Measurements from ENCODE around the gene TEX101.
"Not testable (repeated sequence)": the region's sequence is repeated elsewhere in the genome, so short reads cannot be mapped to it uniquely, and the experiment has no call there.

TEX101 gene, protein sequence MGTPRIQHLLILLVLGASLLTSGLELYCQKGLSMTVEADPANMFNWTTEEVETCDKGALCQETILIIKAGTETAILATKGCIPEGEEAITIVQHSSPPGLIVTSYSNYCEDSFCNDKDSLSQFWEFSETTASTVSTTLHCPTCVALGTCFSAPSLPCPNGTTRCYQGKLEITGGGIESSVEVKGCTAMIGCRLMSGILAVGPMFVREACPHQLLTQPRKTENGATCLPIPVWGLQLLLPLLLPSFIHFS

GRCh38 chr19:43414554-43414953 lies at the start of gene TEX101:
TEX101 (plus strand) TSS chr19:43414890; CDS start chr19:43415920, 1,030 bp downstream.
- ATAC-seq (no peak), DNase-seq (no peak)
- Mint-ChIP-seq H3K4me1 (no peaks in the 10 kb centered on the region), H3K27me3 (no peaks in the 10 kb centered on the region), H3K9me3 (no peaks in the 10 kb centered on the region), H3K27ac (peak within 1 kb of the TSS in 1 of 2 donors; percentile 81), H3K4me3 (no peak within 1 kb of the TSS)

- not testable (repeated sequence) for H3K9me3 Mint-ChIP-seq, H3K4me3 Mint-ChIP-seq, ATAC-seq, H3K27ac Mint-ChIP-seq, H3K4me1 Mint-ChIP-seq, DNase-seq
- peaks cover 21% of the 10 kb centered on the region for H3K27me3 Mint-ChIP-seq
Measured at GRCh38 chr19:43365677-43366076, 49.0 kb upstream of the TEX101 start.

GRCh38 chr19:43367822-43368221 lies 46.9 kb upstream of the TEX101 start:
- ATAC-seq, result no peak
- Mint-ChIP-seq H3K27ac (no peak overlapping the region), H3K27me3 (peaks cover 11% of the 10 kb centered on the region), H3K9me3 (no peaks in the 10 kb centered on the region), H3K4me1 (no peaks in the 10 kb centered on the region), H3K4me3 (no peak overlapping the region)
- DNase-seq, result no peak

DNA sequence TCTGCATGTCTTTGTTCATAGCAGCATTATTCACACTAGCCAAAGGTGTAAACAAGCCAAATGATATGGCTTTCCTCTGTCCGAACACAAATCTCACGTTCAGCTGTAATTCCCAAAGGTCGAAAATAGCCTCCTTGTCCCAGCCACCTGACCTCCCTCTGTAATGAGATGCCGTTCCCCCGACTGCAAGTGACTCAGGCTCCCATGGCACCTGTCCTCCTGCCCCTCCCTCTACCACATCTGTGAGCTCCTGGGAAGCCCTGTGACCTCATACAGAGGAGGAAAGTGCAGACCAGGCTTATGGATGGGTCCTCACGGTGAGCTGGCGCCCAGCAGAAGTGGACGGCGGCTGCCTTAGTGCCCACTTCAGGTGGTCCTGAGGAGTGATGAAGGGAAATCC lies 45.8 kb upstream of the TEX101 start:
- not testable (repeated sequence) for H3K9me3 Mint-ChIP-seq, H3K4me3 Mint-ChIP-seq, H3K4me1 Mint-ChIP-seq, DNase-seq, H3K27ac Mint-ChIP-seq, ATAC-seq, H3K27me3 Mint-ChIP-seq

DNA sequence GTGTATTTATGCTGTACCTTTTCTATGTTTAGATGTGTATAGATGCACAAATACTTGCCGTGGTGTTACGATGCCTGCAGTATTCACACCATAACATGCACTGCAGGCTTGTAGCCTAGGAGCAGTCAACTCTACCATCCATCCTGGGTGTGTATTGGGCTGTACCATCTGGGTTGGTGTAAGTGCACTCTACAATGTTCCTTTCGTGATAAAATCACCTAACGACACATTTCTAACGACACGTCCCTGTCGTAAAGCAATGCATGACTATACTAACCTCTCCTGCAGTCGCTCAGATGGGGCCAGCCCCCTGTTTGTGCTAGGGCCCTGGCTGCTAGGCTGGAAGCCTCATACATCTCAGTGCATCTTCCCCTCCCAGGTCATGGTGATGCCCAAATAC lies 42.8 kb upstream of the TEX101 start:
- no peaks in the 10 kb centered on the region for H3K27me3 Mint-ChIP-seq
- no peak overlapping the region for H3K27ac Mint-ChIP-seq
- DNase-seq, result no peak
- no peaks in the 10 kb centered on the region for H3K9me3 Mint-ChIP-seq
- no peak overlapping the region for H3K4me3 Mint-ChIP-seq
- no peaks in the 10 kb centered on the region for H3K4me1 Mint-ChIP-seq
- ATAC-seq, result no peak

GRCh38 chr19:43372462-43372861 lies 42.2 kb upstream of the TEX101 start:
- ATAC-seq (no peak), DNase-seq (no peak)
- Mint-ChIP-seq H3K4me1 (no peaks in the 10 kb centered on the region), H3K4me3 (no peak overlapping the region), H3K27me3 (no peaks in the 10 kb centered on the region), H3K27ac (no peak overlapping the region), H3K9me3 (no peaks in the 10 kb centered on the region)

DNA sequence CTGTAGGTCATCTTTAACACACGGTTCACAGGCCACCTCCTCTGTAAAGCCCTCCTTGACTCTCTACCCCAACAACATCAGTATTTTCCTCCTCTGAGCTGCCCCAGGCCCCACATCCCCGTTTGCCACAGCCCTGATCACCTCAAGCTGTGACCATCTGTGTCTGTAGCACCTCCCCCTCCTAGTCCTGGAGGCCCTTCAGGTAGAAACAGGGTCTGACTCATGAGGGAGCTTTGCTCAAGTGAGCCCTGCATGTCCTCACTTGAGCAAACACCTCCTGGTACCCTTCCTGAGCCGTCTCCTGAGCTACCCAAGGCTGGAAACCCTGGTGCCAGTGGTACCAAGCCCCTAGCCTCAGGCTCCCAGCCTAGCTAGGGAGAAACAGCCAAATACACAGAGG lies 37.1 kb upstream of the TEX101 start:
- not testable (repeated sequence) for H3K27me3 Mint-ChIP-seq, DNase-seq, H3K9me3 Mint-ChIP-seq, H3K4me1 Mint-ChIP-seq, H3K27ac Mint-ChIP-seq, H3K4me3 Mint-ChIP-seq, ATAC-seq

DNA sequence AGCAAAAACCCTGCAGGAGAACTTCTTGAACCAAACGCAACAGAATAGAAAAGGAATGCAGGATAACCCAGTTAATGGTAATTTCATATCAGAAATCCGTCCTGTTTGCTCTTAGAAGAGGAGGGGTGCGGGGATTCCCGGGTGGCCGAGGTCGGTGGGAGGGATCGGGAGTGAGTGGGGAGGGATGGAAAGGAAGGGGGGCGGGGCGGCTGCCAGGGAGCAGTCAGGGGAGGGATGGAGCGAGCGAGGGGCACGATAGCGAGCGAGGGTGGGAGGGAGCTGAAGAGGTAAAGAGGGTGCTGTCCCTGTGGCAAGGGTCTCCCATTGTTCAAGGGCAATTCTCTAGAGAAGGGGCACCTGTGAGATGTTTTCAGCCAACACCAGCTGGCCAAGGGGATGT lies 34.7 kb upstream of the TEX101 start:
- H3K27me3 Mint-ChIP-seq, result peaks cover 8% of the 10 kb centered on the region
- H3K4me1 Mint-ChIP-seq, result peaks cover 7% of the 10 kb centered on the region
- DNase-seq (no peak), ATAC-seq (no peak)
- H3K9me3 Mint-ChIP-seq, result no peaks in the 10 kb centered on the region
- no peak overlapping the region for H3K4me3 Mint-ChIP-seq
- no peak overlapping the region for H3K27ac Mint-ChIP-seq

DNA sequence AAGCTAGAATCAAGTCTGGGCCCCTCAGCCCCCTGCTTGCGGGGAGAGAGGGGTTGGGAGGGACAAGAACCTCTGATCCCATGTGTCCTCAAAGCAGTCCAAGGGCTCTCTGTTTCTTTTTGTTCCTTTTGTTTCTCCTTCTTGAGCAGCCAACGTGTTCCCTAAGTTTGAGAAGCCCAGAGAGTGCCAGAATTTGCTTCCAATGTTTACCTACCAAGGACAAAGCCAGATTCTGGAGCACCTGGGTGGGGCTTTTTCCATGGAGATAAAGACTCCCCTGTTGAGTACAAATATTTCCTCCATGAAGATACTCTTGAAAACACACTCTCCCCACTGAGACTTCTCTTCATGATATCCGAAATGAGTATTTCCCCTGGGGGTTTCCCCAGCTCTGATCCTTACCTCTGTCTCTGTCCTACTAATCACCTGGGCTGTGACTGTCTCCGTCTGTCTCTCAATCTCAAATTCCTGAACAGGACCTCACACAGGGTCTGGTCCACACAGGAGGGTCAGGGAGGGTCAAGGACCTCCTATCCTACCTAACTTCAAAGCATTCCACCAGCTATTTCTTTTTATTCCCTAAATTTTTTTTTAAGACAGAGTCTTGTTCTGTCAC lies 33.8 kb upstream of the TEX101 start:
- peaks cover 7% of the 10 kb centered on the region for H3K4me1 Mint-ChIP-seq
- ATAC-seq (no peak), DNase-seq (no peak)
- H3K4me3 Mint-ChIP-seq, result no peak overlapping the region
- H3K9me3 Mint-ChIP-seq, result no peaks in the 10 kb centered on the region
- H3K27ac Mint-ChIP-seq, result peak overlapping the region in 1 of 2 donors; percentile 27
- H3K27me3 Mint-ChIP-seq, result peaks cover 8% of the 10 kb centered on the region

GRCh38 chr19:43382586-43383216 lies 32.0 kb upstream of the TEX101 start:
- DNase-seq, H3K27ac Mint-ChIP-seq, H3K27me3 Mint-ChIP-seq, ATAC-seq, H3K9me3 Mint-ChIP-seq, H3K4me1 Mint-ChIP-seq: not testable (repeated sequence)
- H3K4me3 Mint-ChIP-seq, result peak overlapping the region in 1 of 2 donors; percentile 29

- not testable (repeated sequence) for DNase-seq, H3K27me3 Mint-ChIP-seq, ATAC-seq, H3K4me1 Mint-ChIP-seq, H3K9me3 Mint-ChIP-seq, H3K4me3 Mint-ChIP-seq
- H3K27ac Mint-ChIP-seq, result peak overlapping the region in 1 of 2 donors; percentile 82
Measured at GRCh38 chr19:43383254-43383653, 31.4 kb upstream of the TEX101 start.

GRCh38 chr19:43383759-43384158 lies 30.9 kb upstream of the TEX101 start:
- H3K9me3 Mint-ChIP-seq, H3K27ac Mint-ChIP-seq, H3K27me3 Mint-ChIP-seq, H3K4me1 Mint-ChIP-seq, ATAC-seq, H3K4me3 Mint-ChIP-seq, DNase-seq: not testable (repeated sequence)

- H3K27me3 Mint-ChIP-seq, result peaks cover 23% of the 10 kb centered on the region
- DNase-seq, ATAC-seq, H3K9me3 Mint-ChIP-seq, H3K27ac Mint-ChIP-seq, H3K4me3 Mint-ChIP-seq, H3K4me1 Mint-ChIP-seq: not testable (repeated sequence)
Measured at GRCh38 chr19:43390903-43391551, 23.7 kb upstream of the TEX101 start.

GRCh38 chr19:43391552-43391935 lies 23.1 kb upstream of the TEX101 start:
- not testable (repeated sequence) for H3K9me3 Mint-ChIP-seq, H3K4me1 Mint-ChIP-seq, H3K4me3 Mint-ChIP-seq, ATAC-seq, H3K27ac Mint-ChIP-seq, DNase-seq
- H3K27me3 Mint-ChIP-seq, result peaks cover 25% of the 10 kb centered on the region

DNA sequence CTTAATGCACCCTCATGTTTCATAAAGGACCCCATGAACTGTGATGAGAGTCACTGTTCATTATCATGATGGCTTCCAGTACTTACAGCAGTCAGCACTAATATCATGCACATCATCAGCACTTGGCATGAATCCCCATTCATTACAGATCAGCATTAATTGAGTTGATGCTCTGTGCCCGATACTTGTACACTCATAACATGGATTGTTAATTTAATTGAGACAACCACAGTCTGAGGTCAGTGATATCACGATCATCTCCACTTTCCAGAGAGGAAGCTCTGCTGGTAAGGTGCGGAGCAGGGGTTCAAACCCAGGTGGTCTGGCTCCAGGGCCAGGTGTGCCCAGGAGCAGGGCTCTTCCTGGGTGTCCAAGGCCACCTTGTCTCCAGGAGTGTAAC lies 21.2 kb upstream of the TEX101 start:
- H3K27ac Mint-ChIP-seq, H3K4me1 Mint-ChIP-seq, H3K9me3 Mint-ChIP-seq, ATAC-seq, H3K4me3 Mint-ChIP-seq, DNase-seq: not testable (repeated sequence)
- peaks cover 25% of the 10 kb centered on the region for H3K27me3 Mint-ChIP-seq

GRCh38 chr19:43395561-43395960 lies 19.1 kb upstream of the TEX101 start:
- ATAC-seq, result no peak
- DNase-seq, result no peak
- H3K27ac Mint-ChIP-seq, result no peak overlapping the region
- H3K9me3 Mint-ChIP-seq, result no peaks in the 10 kb centered on the region
- H3K4me1 Mint-ChIP-seq, result no peaks in the 10 kb centered on the region
- H3K27me3 Mint-ChIP-seq, result peaks cover 25% of the 10 kb centered on the region
- H3K4me3 Mint-ChIP-seq, result no peak overlapping the region
